ENCODE measurements around the gene CERS6. TPM values are rescaled to one million over a fixed set of nuclear protein-coding genes. Genes with fewer than 3 reads are reported as not detected.

Gene CERS6
- total RNA-seq, 4 donors from 2014 or later, result 42.3 to 62.1 (median 50.6) TPM

GRCh38 chr2:168565112-168565511 is 109.0 kb downstream of the CERS6 start:
- Histone ChIP-seq H3K36me3 (peaks cover 0 to 4% (median 0%) of the 10 kb centered on the region in 4 donors), H3K27ac (no peak overlapping the region), H3K9me3 (no peaks in the 10 kb centered on the region), H3K4me1 (peaks cover 0 to 9% (median 4%) of the 10 kb centered on the region in 4 donors), H3K27me3 (no peaks in the 10 kb centered on the region), H3K4me3 (no peak overlapping the region)
- in situ Hi-C loops (cut with MboI; ENCODE audit: low pct_ligation_motif_present in 1 of 4, low pct_unique_long_range_greater_than_20kb in 1 of 4, low sequenced_read_pairs in 3 of 4), result no loop called here
- intact Hi-C loops (cut with DNase I; ENCODE audit: low total_unique reads), result no loop called here
- WGBS, 2 donors (ENCODE audit: low coverage in 1 of 2), result 78 to 80% methylated on average over 6 of the region's 6 CpGs
- TF ChIP-seq POLR2AphosphoS5 (IDR thresholded peaks at IDR 0.05) (no peak), EP300 (IDR thresholded peaks at IDR 0.05; ENCODE audit: low read depth) (no peak), POLR2A (IDR thresholded peaks at IDR 0.05) (no peak), CTCF (IDR thresholded peaks at IDR 0.05) (no peak)
- no peak for DNase-seq

- in situ Hi-C loops (cut with MboI; ENCODE audit: low pct_ligation_motif_present in 1 of 4, low pct_unique_long_range_greater_than_20kb in 1 of 4, low sequenced_read_pairs in 3 of 4) (no loop called here), intact Hi-C loops (cut with DNase I; ENCODE audit: low total_unique reads) (no loop called here)
- H3K9me3 ChIP-seq, result no peaks in the 10 kb centered on the region
- peaks cover 0 to 4% (median 0%) of the 10 kb centered on the region in 4 donors for H3K36me3 ChIP-seq
- no peak overlapping the region for H3K4me3 ChIP-seq
- no peaks in the 10 kb centered on the region for H3K27me3 ChIP-seq
- WGBS, 2 donors (ENCODE audit: low coverage in 1 of 2), result 90 to 93% methylated on average over 2 of the region's 2 CpGs
- TF ChIP-seq POLR2A (IDR thresholded peaks at IDR 0.05), result no peak
- no peak for TF ChIP-seq EP300 (IDR thresholded peaks at IDR 0.05; ENCODE audit: low read depth)
- no peak for TF ChIP-seq POLR2AphosphoS5 (IDR thresholded peaks at IDR 0.05)
- no peak for TF ChIP-seq CTCF (IDR thresholded peaks at IDR 0.05)
- peaks cover 0 to 9% (median 5%) of the 10 kb centered on the region in 4 donors for H3K4me1 ChIP-seq
- DNase-seq, result no peak
- H3K27ac ChIP-seq, result no peak overlapping the region
These were observed 109.4 kb downstream of the CERS6 start for GRCh38 chr2:168565512-168565911.

- Histone ChIP-seq H3K4me1 (peaks cover 0 to 9% (median 5%) of the 10 kb centered on the region in 4 donors), H3K36me3 (peaks cover 0 to under 1% (median 0%) of the 10 kb centered on the region in 4 donors), H3K4me3 (no peak overlapping the region), H3K27me3 (no peaks in the 10 kb centered on the region), H3K27ac (no peak overlapping the region), H3K9me3 (no peaks in the 10 kb centered on the region)
- in situ Hi-C loops (cut with MboI; ENCODE audit: low pct_ligation_motif_present in 1 of 4, low pct_unique_long_range_greater_than_20kb in 1 of 4, low sequenced_read_pairs in 3 of 4) (no loop called here), intact Hi-C loops (cut with DNase I; ENCODE audit: low total_unique reads) (no loop called here)
- no peak for TF ChIP-seq EP300 (IDR thresholded peaks at IDR 0.05; ENCODE audit: low read depth)
- TF ChIP-seq CTCF (IDR thresholded peaks at IDR 0.05), result no peak
- TF ChIP-seq POLR2A (IDR thresholded peaks at IDR 0.05), result no peak
- TF ChIP-seq POLR2AphosphoS5 (IDR thresholded peaks at IDR 0.05), result no peak
- no peak for DNase-seq
These were observed 111.0 kb downstream of the CERS6 start for GRCh38 chr2:168566974-168567665.

GRCh38 chr2:168567836-168568235 is 111.8 kb downstream of the CERS6 start:
- DNase-seq, result no peak
- no peaks in the 10 kb centered on the region for H3K36me3 ChIP-seq
- no peak overlapping the region for H3K27ac ChIP-seq
- no peak for TF ChIP-seq CTCF (IDR thresholded peaks at IDR 0.05)
- no peak for TF ChIP-seq POLR2A (IDR thresholded peaks at IDR 0.05)
- no peak for TF ChIP-seq EP300 (IDR thresholded peaks at IDR 0.05; ENCODE audit: low read depth)
- TF ChIP-seq POLR2AphosphoS5 (IDR thresholded peaks at IDR 0.05), result no peak
- H3K27me3 ChIP-seq, result no peaks in the 10 kb centered on the region
- 62 to 89% methylated on average over 2 to 4 of the region's 4 CpGs for WGBS, 2 donors (ENCODE audit: low coverage in 1 of 2)
- intact Hi-C loops (cut with DNase I; ENCODE audit: low total_unique reads), result no loop called here
- no peak overlapping the region for H3K4me3 ChIP-seq
- H3K4me1 ChIP-seq, result peaks cover 0 to 9% (median 5%) of the 10 kb centered on the region in 4 donors
- H3K9me3 ChIP-seq, result no peaks in the 10 kb centered on the region
- in situ Hi-C loops (cut with MboI; ENCODE audit: low pct_ligation_motif_present in 1 of 4, low pct_unique_long_range_greater_than_20kb in 1 of 4, low sequenced_read_pairs in 3 of 4), result no loop called here

Data from transverse colon (tissue), 4 donors.